ENCODE measurements around the gene MFF. TPM values are rescaled to one million over a fixed set of nuclear protein-coding genes. Genes with fewer than 3 reads are reported as not detected.

MFF gene, protein sequence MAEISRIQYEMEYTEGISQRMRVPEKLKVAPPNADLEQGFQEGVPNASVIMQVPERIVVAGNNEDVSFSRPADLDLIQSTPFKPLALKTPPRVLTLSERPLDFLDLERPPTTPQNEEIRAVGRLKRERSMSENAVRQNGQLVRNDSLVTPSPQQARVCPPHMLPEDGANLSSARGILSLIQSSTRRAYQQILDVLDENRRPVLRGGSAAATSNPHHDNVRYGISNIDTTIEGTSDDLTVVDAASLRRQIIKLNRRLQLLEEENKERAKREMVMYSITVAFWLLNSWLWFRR
- 98.8 to 111 TPM (median 103 TPM) in 5 replicates for total RNA-seq (2022; extraction: Qiagen RNA extraction)

DNA sequence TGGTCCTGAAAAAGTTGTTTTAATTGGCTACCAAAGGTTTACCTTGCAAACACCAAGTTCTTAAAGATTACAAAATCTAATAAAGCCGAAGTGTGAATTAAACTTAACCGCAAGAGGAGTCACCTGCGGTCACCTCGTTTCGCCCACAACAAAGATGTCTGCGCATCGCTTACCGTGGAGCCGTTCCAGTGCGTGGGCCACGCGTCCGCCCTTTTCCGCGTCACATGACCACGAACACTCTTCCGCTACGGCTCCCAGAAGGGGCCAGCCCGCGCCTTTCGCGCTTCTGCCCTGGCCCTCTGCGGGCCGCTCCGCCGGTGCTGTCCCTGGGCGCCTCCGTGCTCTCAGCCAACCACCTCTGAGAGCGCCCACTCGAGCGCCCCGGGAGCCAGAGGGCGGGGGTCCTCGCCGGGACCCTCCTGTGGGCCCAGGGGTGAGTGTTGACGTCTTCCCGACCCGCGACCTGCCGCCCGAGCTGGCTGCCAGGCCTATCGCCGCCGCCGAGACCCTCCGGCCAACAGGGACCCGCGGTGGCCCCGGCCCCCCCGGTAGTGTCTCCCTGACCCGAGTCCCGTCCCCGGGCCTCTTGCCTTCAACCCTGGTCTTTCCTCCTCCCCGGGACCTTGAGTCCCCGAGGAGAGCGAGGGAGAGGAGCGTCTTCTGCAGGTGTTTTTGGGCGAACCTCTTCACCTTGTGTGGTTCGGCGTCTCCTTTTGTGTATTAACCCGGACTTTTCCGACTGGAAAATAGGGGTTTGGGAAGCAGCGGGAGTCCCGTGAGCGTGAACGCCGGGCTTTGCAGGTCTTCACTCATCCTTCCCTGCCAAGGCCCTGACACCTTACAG lies at the start of gene MFF:
TSS of gene MFF (plus strand) at position 257 of the 844 bp plus-strand sequence. CDS start 5,415 bp downstream, outside the sequence.

DNA sequence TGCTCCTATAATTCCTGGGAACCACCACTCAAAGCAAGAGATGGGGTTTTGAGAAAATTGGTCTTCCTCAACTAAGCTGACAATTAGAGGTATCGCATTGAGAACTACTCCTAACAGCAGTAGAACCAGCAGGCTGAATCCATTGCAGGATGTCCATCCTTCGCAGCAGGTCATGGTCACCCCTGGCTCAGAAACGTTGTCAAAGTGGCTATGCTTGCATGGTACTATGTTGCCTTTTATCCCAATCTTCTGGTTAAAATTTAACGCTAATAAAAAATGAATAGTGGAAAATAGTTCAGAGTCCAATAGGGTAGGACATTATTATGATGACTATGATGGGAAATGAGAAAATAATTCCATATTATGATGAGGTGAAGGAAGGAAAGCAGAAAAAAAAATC lies 54.0 kb downstream of the MFF start, which contains the start of gene TM4SF20:
TSS of gene TM4SF20 (minus strand) at position 212 of the 400 bp plus-strand sequence. CDS start at position 174, 38 bp downstream.

DNA sequence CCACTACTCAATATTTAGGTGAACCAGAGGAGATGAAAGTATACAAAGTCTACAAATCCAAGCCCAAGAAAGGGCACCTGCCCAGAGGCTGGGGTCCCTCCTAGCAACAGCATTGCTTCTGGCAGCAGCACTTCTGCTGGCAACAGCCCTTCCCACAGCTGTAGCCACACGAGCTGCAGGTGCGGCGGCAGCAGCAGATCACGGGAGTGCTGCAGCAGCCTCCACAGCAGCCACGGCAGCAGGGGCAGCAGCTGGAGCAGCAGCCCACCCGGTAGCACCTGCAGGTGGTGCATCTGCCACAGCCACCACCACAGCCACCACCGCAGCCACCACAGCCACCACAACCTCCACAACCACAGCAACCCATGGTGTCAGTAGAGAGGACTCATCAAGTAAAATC lies 62.5 kb downstream of the MFF start, which contains the start of gene SCYGR1:
TSS of gene SCYGR1 (minus strand) at position 367 of the 400 bp plus-strand sequence. CDS start at position 367, 0 bp downstream.

Other genes with a start within 250 kb of the MFF start
- 1.1 to 2.4 TPM (median 1.9 TPM) in 5 replicates for gene COL4A4, start 161.0 kb upstream of the MFF start, total RNA-seq (2022; extraction: Qiagen RNA extraction)
- 0.41 to 1.3 TPM (median 1.0 TPM) in 5 replicates for gene COL4A3, start 160.6 kb upstream of the MFF start, total RNA-seq (2022; extraction: Qiagen RNA extraction)
- gene TM4SF20, start 54.1 kb downstream of the MFF start, total RNA-seq (2022; extraction: Qiagen RNA extraction), result 6.6 to 8.7 TPM (median 8.0 TPM) in 5 replicates
- gene SCYGR1, start 62.7 kb downstream of the MFF start, total RNA-seq (2022; extraction: Qiagen RNA extraction), result not detected in 5 replicates
- 93.2 to 122 TPM (median 115 TPM) in 5 replicates for gene AGFG1, start 146.9 kb downstream of the MFF start, total RNA-seq (2022; extraction: Qiagen RNA extraction)